Smooth muscle cell (in vitro differentiated cells): ENCODE results near the gene TRIM17. TPM values are rescaled to one million over a fixed set of nuclear protein-coding genes. Genes with fewer than 3 reads are reported as not detected.

ENCODE experiments used
- DNase-seq: peaks from one replicate; lab custom pipeline; 2025; ENCODE audit not compliant: unreplicated experiment; lab: John Stamatoyannopoulos, UW
- H2AFZ ChIP-seq: fragments of 200-600 bp; sonication (generic); 2 replicates; pipeline ENCODE4 v1.6.0; 2016; ENCODE audit warnings: antibody characterized with exemption, low read depth, mild to moderate bottlenecking
- H3F3A ChIP-seq: fragments of 200-600 bp; sonication (generic); 2 replicates; pipeline ENCODE4 v1.6.0; 2017; ENCODE audit warnings: antibody characterized with exemption, low read depth
- H3K27ac ChIP-seq: fragments of 200-600 bp; sonication (generic); 2 replicates; pipeline ENCODE4 v1.5.1; 2016; ENCODE audit warnings: low read depth, mild to moderate bottlenecking
- H3K27me3 ChIP-seq: fragments of 200-600 bp; sonication (generic); 2 replicates; pipeline ENCODE4 v1.6.1; 2016; ENCODE audit warnings: low read depth, mild to moderate bottlenecking
- H3K36me3 ChIP-seq: fragments of 200-600 bp; sonication (generic); 2 replicates; pipeline ENCODE4 v1.5.1; 2016; ENCODE audit warnings: low read depth
- H3K4me1 ChIP-seq: fragments of 200-600 bp; sonication (generic); 2 replicates; pipeline ENCODE4 v1.5.1; 2016; ENCODE audit warnings: low read depth
- H3K4me2 ChIP-seq: fragments of 200-600 bp; sonication (generic); 2 replicates; pipeline ENCODE4 v1.6.0; 2016; ENCODE audit warnings: mild to moderate bottlenecking
- H3K4me3 ChIP-seq: fragments of 200-600 bp; sonication (generic); 2 replicates; pipeline ENCODE4 v1.5.1; 2016; ENCODE audit warnings: mild to moderate bottlenecking
- H3K79me2 ChIP-seq: fragments of 200-600 bp; sonication (generic); 2 replicates; pipeline ENCODE4 v1.6.0; 2016; ENCODE audit warnings: low read depth, mild to moderate bottlenecking
- H3K9ac ChIP-seq: fragments of 200-600 bp; sonication (generic); 2 replicates; pipeline ENCODE4 v1.6.0; 2016; ENCODE audit warnings: low read depth
- H3K9me3 ChIP-seq: fragments of 200-600 bp; sonication (generic); replicated peaks from 2 replicates; pipeline ENCODE4 v1.5.1; 2016; ENCODE audit warnings: low read depth
- H4K20me1 ChIP-seq: fragments of 200-600 bp; sonication (generic); 2 replicates; pipeline ENCODE4 v1.6.0; 2016; ENCODE audit warnings: low read depth
- WGBS: methylation state at CpG from one replicate; pipeline ENCODE4 v1.1.7; 2016; ENCODE audit warnings: low lambda C conversion rate; 5-methylcytosine and 5-hydroxymethylcytosine counted together
- polyA plus RNA-seq: library from polyadenylated mRNA; unstranded; fragments of >200 nt; fragmentation: Nextera tagmentation; extraction: Ambion mirVana; gene quantifications from 2 replicates; pipeline ENCODE4 v1.2.1, GENCODE V29; 2016
- total RNA-seq: library from RNA; depleted of rRNA; stranded (reverse); fragments of >200 nt; gene quantifications from 2 replicates; pipeline ENCODE4 v1.2.3, GENCODE V29; 2014
- TF ChIP-seq, protein P1 (sequence below): fragments of 200-600 bp; sonication (generic); IDR thresholded peaks from 2 replicates; pipeline ENCODE4 v1.5.1; 2017; ENCODE audit warnings: borderline replicate concordance, mild to moderate bottlenecking, antibody characterized with exemption; ENCODE audit not compliant: insufficient read depth, poor library complexity, severe bottlenecking

TRIM17 gene
- total and polyA plus RNA-seq, 2 experiments from 2014 or later = 1.5 to 1.6 TPM

DNA sequence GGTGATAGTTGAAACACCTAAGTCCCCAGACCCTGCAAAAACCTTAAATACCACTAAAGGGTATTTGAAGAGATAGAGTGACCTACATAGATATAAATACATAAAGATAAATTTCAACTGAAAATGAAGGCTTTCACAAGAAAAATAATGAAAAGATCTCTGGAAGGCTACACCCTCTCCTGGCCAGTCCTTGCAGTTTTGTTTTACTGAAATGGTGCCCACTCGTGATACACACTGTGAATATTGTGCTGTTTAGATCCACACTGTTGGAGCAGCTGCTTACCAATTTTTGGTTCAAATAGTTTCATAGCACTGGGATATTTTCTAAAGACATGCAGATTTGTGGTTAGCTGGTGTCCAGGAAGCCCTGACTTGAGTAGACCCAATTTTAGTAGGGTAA is 39.1 kb upstream of the TRIM17 start:
- TF ChIP-seq, protein P1, sequence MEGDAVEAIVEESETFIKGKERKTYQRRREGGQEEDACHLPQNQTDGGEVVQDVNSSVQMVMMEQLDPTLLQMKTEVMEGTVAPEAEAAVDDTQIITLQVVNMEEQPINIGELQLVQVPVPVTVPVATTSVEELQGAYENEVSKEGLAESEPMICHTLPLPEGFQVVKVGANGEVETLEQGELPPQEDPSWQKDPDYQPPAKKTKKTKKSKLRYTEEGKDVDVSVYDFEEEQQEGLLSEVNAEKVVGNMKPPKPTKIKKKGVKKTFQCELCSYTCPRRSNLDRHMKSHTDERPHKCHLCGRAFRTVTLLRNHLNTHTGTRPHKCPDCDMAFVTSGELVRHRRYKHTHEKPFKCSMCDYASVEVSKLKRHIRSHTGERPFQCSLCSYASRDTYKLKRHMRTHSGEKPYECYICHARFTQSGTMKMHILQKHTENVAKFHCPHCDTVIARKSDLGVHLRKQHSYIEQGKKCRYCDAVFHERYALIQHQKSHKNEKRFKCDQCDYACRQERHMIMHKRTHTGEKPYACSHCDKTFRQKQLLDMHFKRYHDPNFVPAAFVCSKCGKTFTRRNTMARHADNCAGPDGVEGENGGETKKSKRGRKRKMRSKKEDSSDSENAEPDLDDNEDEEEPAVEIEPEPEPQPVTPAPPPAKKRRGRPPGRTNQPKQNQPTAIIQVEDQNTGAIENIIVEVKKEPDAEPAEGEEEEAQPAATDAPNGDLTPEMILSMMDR = no peak
- peaks cover 4% of the 10 kb centered on the region for H4K20me1 ChIP-seq
- peaks cover 22% of the 10 kb centered on the region for H3K27me3 ChIP-seq
- H2AFZ ChIP-seq = no peak overlapping the region
- H3K79me2 ChIP-seq = peaks cover 10% of the 10 kb centered on the region
- peak overlapping the region; percentile 65 for H3K4me3 ChIP-seq
- H3F3A ChIP-seq = peaks cover 8% of the 10 kb centered on the region
- 59% methylated on average over 1 of the region's 1 CpG for WGBS
- no peaks in the 10 kb centered on the region for H3K36me3 ChIP-seq
- H3K9ac ChIP-seq = no peak overlapping the region
- H3K9me3 ChIP-seq = no peaks in the 10 kb centered on the region
- peaks cover 13% of the 10 kb centered on the region for H3K4me1 ChIP-seq
- no peak overlapping the region for H3K27ac ChIP-seq
- no peak for DNase-seq
- H3K4me2 ChIP-seq = peak overlapping the region; percentile 90

DNA sequence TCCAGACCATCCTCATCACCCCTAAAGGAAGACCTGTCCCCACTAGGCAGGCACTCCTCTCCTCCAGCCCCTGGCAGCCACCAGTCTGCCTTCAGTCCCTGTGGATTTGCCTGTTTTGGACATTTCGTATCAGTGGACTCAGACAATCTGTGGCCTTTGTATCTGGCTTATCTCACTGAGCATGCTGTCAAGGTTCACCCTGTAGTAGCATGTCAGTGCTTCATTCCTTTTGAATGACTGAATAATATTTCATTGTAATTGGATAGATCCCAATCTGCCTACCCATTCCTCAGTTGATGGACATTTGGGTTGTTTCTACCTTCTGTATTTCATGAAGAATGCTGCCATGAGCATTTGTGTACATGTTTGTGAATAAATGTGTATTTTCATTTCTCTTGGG is 37.6 kb upstream of the TRIM17 start:
- Histone ChIP-seq H2AFZ (no peak overlapping the region), H3K9ac (no peak overlapping the region), H3K9me3 (no peaks in the 10 kb centered on the region), H3K79me2 (peaks cover 10% of the 10 kb centered on the region), H3K4me1 (peaks cover 13% of the 10 kb centered on the region), H3K4me2 (no peak overlapping the region), H3K4me3 (no peak overlapping the region), H3K36me3 (no peaks in the 10 kb centered on the region), H3F3A (peaks cover 8% of the 10 kb centered on the region), H3K27me3 (peaks cover 11% of the 10 kb centered on the region), H4K20me1 (peaks cover 4% of the 10 kb centered on the region), H3K27ac (no peak overlapping the region)
- TF ChIP-seq, protein P1 = no peak
- DNase-seq = no peak
- 59% methylated on average over 1 of the region's 1 CpG for WGBS

DNA sequence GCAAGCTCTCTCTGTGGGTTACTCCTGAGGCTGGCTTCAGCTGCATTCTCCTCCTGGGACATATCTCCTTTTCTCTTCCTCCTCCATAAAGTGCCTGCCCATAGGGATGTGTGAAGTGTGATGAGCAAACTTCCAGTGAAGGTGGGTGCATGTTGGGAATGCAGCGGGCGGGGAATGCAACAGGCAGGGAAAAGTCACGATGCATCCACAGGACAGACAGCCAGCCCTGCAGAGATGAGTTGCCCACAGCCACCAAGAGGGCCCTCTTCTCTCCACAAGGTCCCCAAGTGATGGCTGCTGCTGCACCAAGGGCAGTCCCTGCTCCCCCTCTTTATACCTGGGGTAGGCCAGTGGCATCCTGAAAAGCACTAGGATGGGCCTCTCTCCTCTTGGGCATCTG is 37.0 kb upstream of the TRIM17 start:
- H3K9ac ChIP-seq = no peak overlapping the region
- TF ChIP-seq, protein P1 = no peak
- DNase-seq = no peak
- WGBS = 88% methylated on average over 3 of the region's 3 CpGs
- H3K9me3 ChIP-seq = no peaks in the 10 kb centered on the region
- H3K79me2 ChIP-seq = peaks cover 10% of the 10 kb centered on the region
- no peak overlapping the region for H3K4me2 ChIP-seq
- peaks cover 11% of the 10 kb centered on the region for H3K27me3 ChIP-seq
- H3K27ac ChIP-seq = no peak overlapping the region
- no peak overlapping the region for H3K4me3 ChIP-seq
- H2AFZ ChIP-seq = no peak overlapping the region
- peaks cover 4% of the 10 kb centered on the region for H4K20me1 ChIP-seq
- no peaks in the 10 kb centered on the region for H3K36me3 ChIP-seq
- H3K4me1 ChIP-seq = peaks cover 13% of the 10 kb centered on the region
- H3F3A ChIP-seq = peaks cover 8% of the 10 kb centered on the region

DNA sequence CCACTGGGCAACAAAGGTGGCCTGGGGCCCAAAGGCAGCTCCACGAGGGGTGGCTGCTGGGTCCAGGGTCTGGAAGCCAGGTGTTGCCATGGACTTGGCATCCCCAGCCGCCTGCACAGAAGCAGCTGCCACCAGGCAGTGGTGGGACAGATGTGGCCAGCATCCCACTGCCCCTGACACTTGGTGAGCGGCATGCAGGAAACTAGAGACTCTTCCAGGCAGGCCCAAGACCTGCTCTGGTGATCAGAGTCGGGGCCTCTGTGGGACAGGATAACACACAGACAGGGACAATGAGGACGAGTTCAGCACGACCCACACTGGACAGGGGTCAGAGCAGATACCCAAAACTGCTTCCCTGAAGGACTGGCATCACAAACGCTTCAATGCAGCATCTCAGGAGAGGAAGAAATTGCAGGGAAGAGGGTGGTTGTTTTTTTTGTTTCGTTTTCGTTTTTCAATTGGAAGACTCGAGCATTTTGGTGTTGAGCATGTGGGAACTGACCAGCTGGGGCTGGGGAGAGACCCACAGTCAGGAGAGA is 36.4 kb upstream of the TRIM17 start:
- H3K9me3 ChIP-seq = no peaks in the 10 kb centered on the region
- no peak overlapping the region for H3K4me2 ChIP-seq
- H3K36me3 ChIP-seq = no peaks in the 10 kb centered on the region
- TF ChIP-seq, protein P1 = no peak
- H2AFZ ChIP-seq = no peak overlapping the region
- H3K27me3 ChIP-seq = peaks cover 14% of the 10 kb centered on the region
- H3K27ac ChIP-seq = no peak overlapping the region
- peaks cover 4% of the 10 kb centered on the region for H4K20me1 ChIP-seq
- peaks cover 10% of the 10 kb centered on the region for H3K79me2 ChIP-seq
- peaks cover 13% of the 10 kb centered on the region for H3K4me1 ChIP-seq
- no peak for DNase-seq
- 85% methylated on average over 10 of the region's 10 CpGs for WGBS
- H3K4me3 ChIP-seq = no peak overlapping the region
- no peak overlapping the region for H3K9ac ChIP-seq
- H3F3A ChIP-seq = peaks cover 8% of the 10 kb centered on the region
